ENCODE data around the gene PIP5K1C. TPM values are rescaled to one million over a fixed set of nuclear protein-coding genes. Genes with fewer than 3 reads are reported as not detected.

The PIP5K1C gene
- total RNA-seq, 1 donor from 2014 or later, result 22.5 TPM

- intact Hi-C loops (cut with micrococcal nuclease), result no loop called here
- DNase-seq, result no peak
- H3K36me3 Mint-ChIP-seq (ENCODE audit: low read depth), result peaks cover 17% of the 10 kb centered on the region
- H3K4me3 Mint-ChIP-seq, result no peak overlapping the region
- H3K9me3 Mint-ChIP-seq, result no peaks in the 10 kb centered on the region
- H3K27ac Mint-ChIP-seq, result no peak overlapping the region
- peaks cover 26% of the 10 kb centered on the region for H3K4me1 Mint-ChIP-seq
- H3K27me3 Mint-ChIP-seq, result no peaks in the 10 kb centered on the region
Observed at GRCh38 chr19:3622224-3622623, 78.0 kb downstream of the PIP5K1C start.

GRCh38 chr19:3621689-3622088 lies 78.6 kb downstream of the PIP5K1C start:
- no peak for DNase-seq
- peaks cover 17% of the 10 kb centered on the region for H3K36me3 Mint-ChIP-seq (ENCODE audit: low read depth)
- H3K4me1 Mint-ChIP-seq, result peaks cover 24% of the 10 kb centered on the region
- H3K9me3 Mint-ChIP-seq, result no peaks in the 10 kb centered on the region
- intact Hi-C loops (cut with micrococcal nuclease), result no loop called here
- H3K27ac Mint-ChIP-seq, result no peak overlapping the region
- no peaks in the 10 kb centered on the region for H3K27me3 Mint-ChIP-seq
- no peak overlapping the region for H3K4me3 Mint-ChIP-seq

- Mint-ChIP-seq H3K4me3 (no peak overlapping the region), H3K9me3 (no peaks in the 10 kb centered on the region), H3K27ac (no peak overlapping the region), H3K4me1 (peaks cover 19% of the 10 kb centered on the region), H3K36me3 (ENCODE audit: low read depth) (peaks cover 15% of the 10 kb centered on the region), H3K27me3 (no peaks in the 10 kb centered on the region)
- no peak for DNase-seq
- intact Hi-C loops (cut with micrococcal nuclease), result no loop called here
Observed at GRCh38 chr19:3620817-3621547, 79.3 kb downstream of the PIP5K1C start.

GRCh38 chr19:3620145-3620816 lies 80.0 kb downstream of the PIP5K1C start:
- no peak overlapping the region for H3K27ac Mint-ChIP-seq
- peaks cover 16% of the 10 kb centered on the region for H3K4me1 Mint-ChIP-seq
- H3K27me3 Mint-ChIP-seq, result no peaks in the 10 kb centered on the region
- peaks cover 14% of the 10 kb centered on the region for H3K36me3 Mint-ChIP-seq (ENCODE audit: low read depth)
- H3K9me3 Mint-ChIP-seq, result no peaks in the 10 kb centered on the region
- no peak for DNase-seq
- intact Hi-C loops (cut with micrococcal nuclease), result no loop called here
- no peak overlapping the region for H3K4me3 Mint-ChIP-seq

- intact Hi-C loops (cut with micrococcal nuclease), result no loop called here
- Mint-ChIP-seq H3K27me3 (no peaks in the 10 kb centered on the region), H3K36me3 (ENCODE audit: low read depth) (peaks cover 14% of the 10 kb centered on the region)
Observed at GRCh38 chr19:3619631-3620012, 80.6 kb downstream of the PIP5K1C start.

DNA sequence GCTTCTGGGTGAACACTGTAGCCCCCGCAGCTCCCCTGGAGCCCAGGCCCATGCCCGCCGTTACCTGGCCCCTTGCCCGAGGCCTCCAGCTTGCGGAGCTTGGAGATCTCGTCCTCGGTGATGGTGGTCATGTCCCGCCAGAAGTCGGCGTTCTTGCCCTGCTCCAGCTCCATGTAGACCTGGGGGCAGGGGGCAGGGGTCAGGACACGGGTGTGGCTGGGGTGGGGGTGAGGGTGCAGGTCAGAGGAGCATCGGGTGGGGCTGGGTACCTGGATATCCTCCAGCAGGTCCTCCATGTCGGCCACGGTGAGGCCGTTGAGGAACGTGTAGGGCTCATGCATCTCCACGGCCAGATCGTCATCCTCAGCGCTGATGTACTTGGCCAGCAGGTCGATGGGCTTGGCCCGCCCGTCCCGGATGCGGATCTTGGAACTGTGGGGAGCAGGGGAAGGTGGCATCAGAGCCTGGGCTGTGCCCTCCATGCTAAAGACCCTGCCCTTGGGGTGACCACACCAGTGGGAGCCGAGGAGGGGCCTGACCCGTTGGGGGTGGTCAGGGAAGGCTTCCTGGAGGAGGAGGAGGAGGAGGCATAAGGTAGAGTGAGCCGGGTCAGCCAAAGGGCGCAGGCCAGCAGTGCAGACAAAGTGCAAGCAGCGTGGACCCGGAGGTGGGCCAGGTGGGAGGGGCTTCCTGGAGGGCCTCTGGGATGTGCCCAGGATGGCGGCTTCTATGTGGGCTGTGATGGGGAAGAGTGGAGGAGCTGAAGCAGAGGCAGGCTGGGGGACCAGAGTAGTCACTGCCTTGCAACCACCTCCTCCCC lies 81.2 kb downstream of the PIP5K1C start:
- H3K27ac Mint-ChIP-seq, result no peak overlapping the region
- no peak for DNase-seq
- intact Hi-C loops (cut with micrococcal nuclease), result loop anchor here (1.0 kb wide), 1 partner anchor 74 kb away; no protein-coding TSS in a partner anchor
- peaks cover 12% of the 10 kb centered on the region for H3K36me3 Mint-ChIP-seq (ENCODE audit: low read depth)
- no peaks in the 10 kb centered on the region for H3K27me3 Mint-ChIP-seq
- H3K4me3 Mint-ChIP-seq, result no peak overlapping the region
- peaks cover 5% of the 10 kb centered on the region for H3K4me1 Mint-ChIP-seq
- no peaks in the 10 kb centered on the region for H3K9me3 Mint-ChIP-seq

More at GRCh38 chr19:3619631-3620012, 80.6 kb downstream of the PIP5K1C start:
- DNase-seq, result no peak
- Mint-ChIP-seq H3K4me3 (no peak overlapping the region), H3K9me3 (no peaks in the 10 kb centered on the region), H3K27ac (no peak overlapping the region), H3K4me1 (peaks cover 11% of the 10 kb centered on the region)

- Mint-ChIP-seq H3K4me3 (no peak overlapping the region), H3K4me1 (peaks cover 5% of the 10 kb centered on the region), H3K27ac (no peak overlapping the region), H3K9me3 (no peaks in the 10 kb centered on the region), H3K36me3 (ENCODE audit: low read depth) (peaks cover 12% of the 10 kb centered on the region), H3K27me3 (no peaks in the 10 kb centered on the region)
- peak; percentile 87 for DNase-seq
- intact Hi-C loops (cut with micrococcal nuclease), result loop anchor here (1.0 kb wide), 1 partner anchor 73 kb away; no protein-coding TSS in a partner anchor
Observed at GRCh38 chr19:3618144-3618810, 82.0 kb downstream of the PIP5K1C start.

DNA sequence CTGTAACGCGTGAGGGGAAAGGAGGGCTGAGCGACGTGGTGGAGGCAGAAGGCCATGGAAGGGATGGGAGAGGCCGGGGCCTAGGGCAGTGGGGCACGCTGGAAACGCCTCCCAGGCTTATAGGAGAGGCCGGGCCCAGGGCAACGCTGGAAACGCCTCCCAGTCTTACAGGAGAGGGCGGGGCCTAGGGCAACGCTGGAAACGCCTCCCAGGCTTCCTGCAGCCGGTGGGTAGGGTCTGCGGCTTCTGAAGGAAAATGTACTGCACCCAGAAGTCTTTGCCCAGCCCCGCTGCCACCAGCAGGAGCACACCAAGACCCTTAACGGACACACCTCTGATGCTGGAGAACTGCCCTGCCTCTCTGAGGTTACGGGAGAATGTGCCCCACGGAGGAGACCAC lies 82.8 kb downstream of the PIP5K1C start:
- peak; percentile 78 for DNase-seq
- Mint-ChIP-seq H3K9me3 (no peaks in the 10 kb centered on the region), H3K4me3 (no peak overlapping the region)

DNA sequence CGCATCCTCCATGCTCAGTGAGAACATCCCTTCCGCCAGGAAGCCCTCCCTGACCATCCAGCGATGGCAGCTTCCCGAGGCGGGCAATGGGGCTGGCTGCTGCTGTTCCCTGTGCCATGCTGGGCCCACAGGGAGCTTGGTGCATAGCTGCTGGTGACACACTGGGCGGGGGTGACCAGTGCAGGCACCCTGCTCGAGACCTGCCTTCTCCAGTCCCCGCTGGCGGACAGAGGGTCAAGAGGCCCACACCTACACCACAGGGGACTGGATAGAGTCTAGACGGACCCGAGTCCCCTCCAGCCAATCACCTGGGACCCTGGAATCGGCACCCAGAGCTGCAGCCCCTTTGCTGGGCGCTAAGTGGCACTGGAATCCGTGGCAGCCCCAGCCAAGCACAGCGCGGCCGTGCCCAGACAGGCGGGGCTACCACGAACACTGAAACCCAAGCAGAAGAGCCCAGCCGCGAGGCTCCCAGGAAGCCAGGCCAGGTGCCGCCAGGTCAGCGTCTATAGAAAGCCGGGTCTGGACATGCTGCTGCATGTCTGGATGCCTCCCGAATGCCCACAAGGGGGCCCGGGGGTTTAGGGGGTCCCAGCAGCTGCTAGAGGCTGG lies 84.6 kb downstream of the PIP5K1C start:
- Mint-ChIP-seq H3K27ac (no peak overlapping the region), H3K36me3 (ENCODE audit: low read depth) (peaks cover 12% of the 10 kb centered on the region), H3K4me1 (peaks cover 5% of the 10 kb centered on the region), H3K4me3 (no peak overlapping the region), H3K9me3 (no peaks in the 10 kb centered on the region), H3K27me3 (no peaks in the 10 kb centered on the region)
- no peak for DNase-seq
- intact Hi-C loops (cut with micrococcal nuclease), result no loop called here

More for the DNA sequence above, 82.8 kb downstream of the PIP5K1C start:
- peaks cover 5% of the 10 kb centered on the region for H3K4me1 Mint-ChIP-seq
- peaks cover 12% of the 10 kb centered on the region for H3K36me3 Mint-ChIP-seq (ENCODE audit: low read depth)
- peak overlapping the region; percentile 63 for H3K27ac Mint-ChIP-seq
- intact Hi-C loops (cut with micrococcal nuclease), result no loop called here
- no peaks in the 10 kb centered on the region for H3K27me3 Mint-ChIP-seq

GRCh38 chr19:3614858-3615505 lies 85.3 kb downstream of the PIP5K1C start:
- H3K4me1 Mint-ChIP-seq, result peaks cover 5% of the 10 kb centered on the region
- intact Hi-C loops (cut with micrococcal nuclease), result no loop called here
- no peak overlapping the region for H3K27ac Mint-ChIP-seq
- no peak overlapping the region for H3K4me3 Mint-ChIP-seq
- H3K36me3 Mint-ChIP-seq (ENCODE audit: low read depth), result peaks cover 15% of the 10 kb centered on the region
- no peaks in the 10 kb centered on the region for H3K9me3 Mint-ChIP-seq
- no peak for DNase-seq
- no peaks in the 10 kb centered on the region for H3K27me3 Mint-ChIP-seq

DNA sequence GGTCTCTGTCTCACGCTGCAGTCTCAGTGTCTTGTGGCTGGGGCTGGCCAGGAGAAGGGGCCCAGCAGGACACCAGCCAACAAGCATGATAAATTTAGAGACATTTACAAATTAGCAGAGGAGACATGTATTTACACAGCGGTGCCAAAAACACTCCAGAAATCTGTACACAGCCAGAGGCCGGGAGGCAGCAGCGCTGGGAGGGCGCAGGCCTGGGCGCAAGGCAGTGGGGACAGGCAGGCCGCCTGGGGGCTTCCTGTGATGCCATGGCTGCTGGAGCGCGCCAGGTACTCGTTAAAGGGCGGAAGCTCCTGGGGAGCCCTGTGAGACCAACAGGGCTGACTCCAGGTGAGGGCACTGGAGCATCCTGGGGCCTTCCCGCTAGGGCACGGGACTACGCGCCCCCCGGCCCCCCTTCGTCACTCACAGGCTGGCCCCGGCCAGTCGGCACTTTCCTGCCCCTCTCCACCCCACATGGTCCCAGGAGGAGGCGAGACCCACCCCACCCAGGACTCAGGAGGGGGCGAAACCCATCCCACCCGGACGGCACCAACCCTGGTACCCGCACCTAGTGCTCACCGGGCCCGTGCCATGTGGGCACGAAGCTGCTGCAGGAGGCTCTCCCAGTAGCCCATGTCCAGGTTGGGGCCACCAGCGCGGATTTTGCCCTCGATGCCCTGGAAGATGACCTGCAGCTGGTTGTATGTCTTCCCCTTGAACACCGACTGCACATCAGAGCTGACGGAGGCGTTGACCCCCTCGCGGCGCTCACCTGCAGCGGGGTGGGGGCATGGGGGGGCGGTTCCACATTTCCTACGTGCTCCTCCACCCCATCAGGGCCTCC lies 86.2 kb downstream of the PIP5K1C start:
- H3K4me1 Mint-ChIP-seq, result peaks cover 5% of the 10 kb centered on the region

More for the DNA sequence above, 86.2 kb downstream of the PIP5K1C start:
- H3K27me3 Mint-ChIP-seq, result no peaks in the 10 kb centered on the region
- H3K4me3 Mint-ChIP-seq, result no peak overlapping the region
- H3K9me3 Mint-ChIP-seq, result no peaks in the 10 kb centered on the region
- DNase-seq, result no peak
- H3K27ac Mint-ChIP-seq, result peak overlapping the region; percentile 34
- intact Hi-C loops (cut with micrococcal nuclease), result no loop called here
- peaks cover 13% of the 10 kb centered on the region for H3K36me3 Mint-ChIP-seq (ENCODE audit: low read depth)

Data from activated CD4-positive, alpha-beta T cell treated with anti-CD3 and anti-CD28 coated beads, Interleukin-2, amount 10 ng/mL, durations not matched to agents 24 days and 14 days (primary cell).